Thyroid gland (tissue), 4 donors: ENCODE data around the gene ATAD3A.

Experiments used
- POLR2A ChIP-seq, 2 donors: fragments of 450-650 bp; IDR thresholded peaks; one replicate each; pipeline ENCODE4 v1.6.1; 2017; ENCODE audit warnings: antibody characterized with exemption in 2 of 2, mild to moderate bottlenecking in 2 of 2, moderate library complexity in 1 of 2
- TF ChIP-seq, protein P1 (sequence below), 6 experiments: fragments of 200-600 bp in 3 of 6; fragments of 450-650 bp in 3 of 6; sonication (generic) in 3 of 6; IDR thresholded peaks; one replicate each; pipeline ENCODE4 v1.5.1; 2016 to 2019; ENCODE audit warnings: antibody characterized with exemption in 6 of 6, mild to moderate bottlenecking in 2 of 6, inconsistent platforms in 1 of 6, moderate library complexity in 1 of 6

DNA sequence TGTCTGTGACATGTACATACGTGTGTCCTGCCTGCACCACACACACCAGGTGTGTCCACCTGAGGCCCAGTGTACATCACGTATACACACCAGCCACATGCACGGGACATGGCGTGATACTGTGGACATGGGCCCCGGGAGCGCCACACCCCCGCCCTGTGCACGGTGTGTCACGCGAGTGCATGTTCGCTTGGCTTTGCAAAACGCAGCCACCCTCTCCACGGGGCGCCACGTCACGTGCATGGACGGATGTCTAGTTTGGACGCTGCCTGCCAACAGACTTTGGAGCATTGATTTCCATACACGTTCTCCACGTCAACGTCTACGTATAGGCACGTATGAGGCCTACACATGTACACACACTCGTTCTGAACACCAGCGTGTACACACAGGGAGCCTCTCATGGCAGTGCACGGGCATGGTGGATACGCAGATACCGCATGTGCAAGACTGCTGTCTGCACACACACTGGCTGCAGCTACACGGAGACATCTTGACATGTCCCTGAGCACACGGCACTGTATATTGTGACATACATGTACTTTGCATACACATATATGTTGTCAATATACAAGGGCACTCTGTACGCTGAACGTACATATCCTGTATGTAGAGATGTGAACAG is 25.8 kb downstream of the ATAD3A start:
- no peak for TF ChIP-seq POLR2A (IDR thresholded peaks at IDR 0.05)
- TF ChIP-seq, protein P1, sequence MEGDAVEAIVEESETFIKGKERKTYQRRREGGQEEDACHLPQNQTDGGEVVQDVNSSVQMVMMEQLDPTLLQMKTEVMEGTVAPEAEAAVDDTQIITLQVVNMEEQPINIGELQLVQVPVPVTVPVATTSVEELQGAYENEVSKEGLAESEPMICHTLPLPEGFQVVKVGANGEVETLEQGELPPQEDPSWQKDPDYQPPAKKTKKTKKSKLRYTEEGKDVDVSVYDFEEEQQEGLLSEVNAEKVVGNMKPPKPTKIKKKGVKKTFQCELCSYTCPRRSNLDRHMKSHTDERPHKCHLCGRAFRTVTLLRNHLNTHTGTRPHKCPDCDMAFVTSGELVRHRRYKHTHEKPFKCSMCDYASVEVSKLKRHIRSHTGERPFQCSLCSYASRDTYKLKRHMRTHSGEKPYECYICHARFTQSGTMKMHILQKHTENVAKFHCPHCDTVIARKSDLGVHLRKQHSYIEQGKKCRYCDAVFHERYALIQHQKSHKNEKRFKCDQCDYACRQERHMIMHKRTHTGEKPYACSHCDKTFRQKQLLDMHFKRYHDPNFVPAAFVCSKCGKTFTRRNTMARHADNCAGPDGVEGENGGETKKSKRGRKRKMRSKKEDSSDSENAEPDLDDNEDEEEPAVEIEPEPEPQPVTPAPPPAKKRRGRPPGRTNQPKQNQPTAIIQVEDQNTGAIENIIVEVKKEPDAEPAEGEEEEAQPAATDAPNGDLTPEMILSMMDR (IDR thresholded peaks at IDR 0.05), result no peak
